GM18858 (cell line): ENCODE data around the gene LGR4.
"Not testable (repeated sequence)": the region's sequence is repeated elsewhere in the genome, so short reads cannot be mapped to it uniquely, and the experiment has no call there.

Source experiments
- ATAC-seq: cut with Tn5 transposase; IDR thresholded peaks from one replicate; pipeline ENCODE4 v1.9.1; 2021; ENCODE audit not compliant: unreplicated experiment

LGR4 gene

DNA sequence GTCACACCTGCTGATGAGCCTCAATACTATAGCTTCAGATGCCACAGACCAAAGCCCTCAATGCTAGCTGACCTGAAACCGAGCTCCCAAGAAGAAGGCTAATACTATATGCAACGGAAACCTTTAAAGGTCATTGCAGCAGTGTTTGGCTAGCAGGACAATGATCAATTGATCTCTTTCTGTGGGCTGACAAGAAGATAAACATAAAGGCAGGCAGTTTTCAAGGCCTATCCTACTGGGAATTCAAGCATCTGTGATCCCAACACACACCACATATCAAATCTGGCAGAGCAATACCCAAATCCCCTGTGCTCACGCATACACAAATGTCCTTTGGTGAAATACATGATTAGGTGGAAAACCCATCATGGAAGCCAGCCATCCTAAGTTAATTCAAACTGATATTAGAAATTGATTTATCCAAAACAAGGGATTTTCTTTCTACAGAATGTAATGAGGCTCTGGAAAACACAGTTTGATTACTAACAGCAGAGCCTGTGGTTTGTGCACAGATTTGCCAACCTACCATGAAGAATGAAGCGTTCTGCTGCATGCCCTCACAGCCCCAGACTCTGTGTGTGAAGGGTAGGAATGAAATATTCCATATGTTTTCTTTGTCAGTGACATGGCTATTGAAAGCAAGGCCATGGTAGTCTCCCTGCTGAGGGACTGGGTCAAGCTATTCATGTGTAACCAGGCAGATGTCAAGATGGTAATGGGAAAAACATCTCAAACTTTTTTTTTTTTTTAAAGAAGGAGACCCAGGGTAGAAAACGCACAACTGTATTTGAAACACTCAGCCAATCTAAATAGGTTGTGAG is 12.2 kb downstream of the LGR4 start:
- ATAC-seq, result no peak

DNA sequence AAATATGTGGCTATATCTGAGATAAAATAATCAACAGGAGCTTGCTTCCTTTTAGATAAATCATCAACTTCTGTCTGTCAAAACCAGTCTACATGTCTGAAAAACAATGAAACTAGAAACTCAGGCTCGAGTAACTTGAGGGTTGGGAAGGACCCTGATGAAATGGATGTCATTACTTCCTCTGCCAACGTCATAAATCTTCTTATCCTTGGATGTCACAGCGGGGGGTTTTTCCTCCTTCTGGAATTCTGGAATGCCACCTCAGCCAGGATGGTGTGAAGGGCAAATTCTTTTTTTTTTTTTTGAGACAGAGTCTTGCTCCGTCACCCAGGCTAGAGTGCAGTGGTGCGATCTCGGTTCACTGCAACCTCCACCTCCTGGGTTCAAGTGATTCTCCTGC is 13.4 kb downstream of the LGR4 start:
- no peak for ATAC-seq

DNA sequence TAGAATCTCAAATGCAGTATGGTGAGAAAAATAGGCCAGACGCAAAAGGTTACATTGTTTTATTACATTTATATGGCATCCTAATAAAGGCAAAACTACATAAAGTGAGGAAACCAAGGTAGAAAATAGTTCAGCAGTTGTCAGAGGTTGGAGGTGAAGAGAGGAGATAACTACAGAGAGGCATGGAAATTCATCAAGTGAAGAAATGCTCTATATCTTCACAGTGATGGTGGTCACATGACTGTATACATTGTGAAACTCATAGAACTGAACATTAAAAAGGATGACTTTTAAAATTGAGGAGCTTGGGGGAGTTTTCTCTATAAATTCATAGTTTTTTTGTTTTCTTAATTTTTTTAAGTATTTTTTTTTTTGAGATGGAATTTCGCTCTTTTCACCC is 14.4 kb downstream of the LGR4 start:
- no peak for ATAC-seq

DNA sequence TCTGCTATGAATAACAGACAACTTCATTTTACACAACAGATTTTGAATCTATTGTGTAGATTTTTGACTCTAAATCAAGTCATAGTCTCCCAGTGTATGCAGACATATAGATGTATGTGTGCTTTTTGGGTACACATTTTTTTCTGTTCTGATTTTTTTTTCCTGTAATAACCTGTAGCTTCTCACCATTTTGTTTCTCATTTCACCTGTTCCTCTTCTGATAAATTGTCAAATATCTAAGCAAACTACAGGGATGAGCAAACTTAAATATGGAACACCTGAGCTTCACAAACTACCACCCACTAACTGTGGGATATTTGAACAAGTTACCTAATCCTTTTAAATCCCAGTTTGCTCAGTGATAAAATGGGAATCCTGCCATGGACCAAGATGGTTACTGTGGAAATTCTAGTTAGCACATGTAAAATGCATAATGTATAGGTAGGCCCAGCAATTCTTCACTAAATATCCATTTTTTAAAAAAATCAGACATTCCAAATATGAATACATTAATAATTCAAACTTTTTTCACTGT is 15.7 kb downstream of the LGR4 start:
- ATAC-seq, result no peak

DNA sequence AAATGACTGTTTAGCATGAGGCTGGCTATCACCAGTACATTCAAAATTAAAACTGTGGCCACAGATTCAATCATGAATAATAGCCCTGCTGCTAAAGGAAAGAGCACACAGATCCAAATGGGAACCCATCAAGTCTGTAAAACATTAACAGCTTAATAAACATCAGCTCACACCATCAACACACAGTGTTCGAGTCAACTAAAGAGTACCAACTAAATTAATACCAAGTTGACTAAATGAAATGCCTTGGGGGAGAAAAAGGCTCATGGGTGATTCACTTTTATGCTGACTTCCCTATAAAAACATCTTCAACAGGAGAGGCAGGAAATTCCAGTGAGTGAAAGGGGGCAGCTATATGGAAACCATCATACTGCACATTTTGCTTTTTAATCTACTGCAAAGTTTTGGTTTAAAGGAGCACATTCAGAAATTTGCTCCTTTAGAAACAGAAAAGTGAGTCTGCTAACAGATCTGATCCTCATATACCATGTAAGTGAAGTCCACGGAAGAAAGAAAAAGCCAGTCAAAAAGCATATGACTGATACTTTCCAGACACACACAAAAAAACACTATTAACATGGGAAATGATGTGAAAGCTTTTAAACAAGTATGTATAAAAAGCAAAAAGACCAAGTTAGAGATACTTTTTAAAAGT is 16.3 kb downstream of the LGR4 start:
- ATAC-seq, result no peak

DNA sequence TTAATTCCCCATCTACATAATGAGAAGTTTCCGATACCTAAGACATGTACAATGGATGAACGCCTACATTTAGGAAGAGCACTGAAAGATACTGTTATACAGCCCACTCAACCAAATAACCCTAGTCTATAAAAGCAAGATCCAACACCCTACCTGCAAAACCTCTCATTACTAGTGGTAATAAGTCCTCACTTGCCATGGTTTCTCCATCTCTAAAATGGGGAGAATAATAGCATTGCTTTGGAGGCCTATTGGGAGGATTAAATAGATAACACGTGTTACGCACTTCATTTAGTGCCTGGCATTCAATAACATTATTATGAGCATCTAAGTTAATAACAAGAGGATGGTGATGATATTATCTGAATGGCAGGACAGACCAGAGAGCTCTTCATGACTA is 16.9 kb downstream of the LGR4 start:
- no peak for ATAC-seq

DNA sequence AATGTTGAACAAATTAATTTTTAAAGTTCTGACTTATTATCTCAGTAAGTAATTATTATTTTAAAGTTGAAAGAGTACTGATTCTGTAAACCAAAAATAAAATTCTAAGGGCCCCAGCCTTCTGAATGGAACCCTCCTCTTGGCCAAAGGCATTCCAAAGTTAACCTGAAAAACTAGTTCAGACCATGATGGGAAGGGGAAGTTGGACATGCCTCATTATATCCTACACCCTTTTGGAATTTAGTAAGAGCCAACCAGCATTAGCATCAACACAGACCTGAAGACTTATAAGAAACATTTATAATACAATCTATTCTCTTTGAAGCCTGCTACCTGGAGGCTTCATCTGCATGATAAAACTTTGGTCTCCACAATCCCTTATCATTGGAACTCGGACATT is 18.9 kb downstream of the LGR4 start:
- no peak for ATAC-seq

DNA sequence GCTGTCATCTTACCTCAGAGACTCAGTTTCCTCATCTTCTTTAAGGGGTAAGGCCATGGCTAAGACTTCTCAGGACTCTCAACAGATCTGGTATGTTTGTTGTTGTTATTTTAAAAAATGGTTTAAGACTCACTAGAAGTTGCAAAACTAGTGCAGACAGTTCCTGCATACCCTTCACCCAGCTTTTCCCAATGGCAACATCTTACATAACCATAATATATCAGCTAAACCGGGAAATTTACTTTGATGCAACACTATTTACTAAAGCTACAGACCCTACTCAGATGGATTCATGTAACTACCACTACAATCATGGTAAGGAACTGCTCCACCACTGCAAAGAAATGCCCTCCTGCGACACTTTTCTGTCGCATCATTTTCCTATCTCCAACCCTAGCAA is 20.4 kb downstream of the LGR4 start:
- ATAC-seq, result no peak

DNA sequence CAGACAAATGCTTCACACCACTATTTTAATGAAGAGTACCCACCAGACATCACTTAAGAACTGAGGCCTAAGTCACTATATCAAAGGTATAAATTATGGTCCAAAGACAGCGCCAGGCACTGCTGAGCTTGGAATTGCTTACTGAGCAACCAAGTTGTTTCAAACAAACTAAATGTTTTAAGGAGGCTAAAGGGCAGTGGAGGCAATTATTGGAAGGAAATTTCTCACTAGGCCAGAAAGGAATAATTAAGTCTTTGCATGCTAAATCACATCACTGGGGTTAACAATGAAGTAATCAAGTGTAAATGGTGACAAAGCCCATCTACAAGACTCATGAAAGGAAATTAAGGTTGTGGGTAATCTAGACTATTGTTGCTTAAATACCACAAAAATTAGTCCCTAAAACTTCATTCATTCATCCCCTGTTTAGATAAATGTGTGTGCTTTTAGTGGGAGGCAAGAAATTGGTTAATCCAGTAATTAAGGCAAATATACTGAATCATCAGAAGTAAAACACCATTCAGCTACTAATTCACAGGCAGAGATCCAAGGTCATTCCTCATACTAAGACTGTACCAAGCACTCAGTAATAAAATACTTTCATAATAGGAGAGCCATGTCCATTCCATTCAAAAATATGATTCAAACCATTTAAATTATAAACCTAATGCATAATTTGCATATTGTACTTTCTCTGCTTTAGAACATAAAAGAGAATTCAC is 21.2 kb downstream of the LGR4 start:
- no peak for ATAC-seq

DNA sequence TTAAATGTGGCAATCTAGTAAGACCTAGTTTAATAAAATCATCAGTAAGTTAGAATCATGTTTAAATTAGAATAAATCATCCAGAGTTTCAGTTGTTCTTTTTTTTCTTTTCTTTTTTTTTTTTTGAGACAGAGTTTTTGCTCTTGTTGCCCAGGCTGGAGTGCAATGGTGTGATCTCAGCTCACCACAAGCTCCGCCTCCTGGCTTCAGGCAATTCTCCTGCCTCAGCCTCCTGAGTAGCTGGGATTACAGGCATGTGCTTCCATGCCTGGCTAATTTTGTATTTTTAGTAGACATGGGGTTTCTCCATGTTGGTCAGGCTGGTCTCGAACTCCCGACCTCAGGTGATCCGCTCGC is 24.4 kb downstream of the LGR4 start:
- not testable (repeated sequence) for ATAC-seq

DNA sequence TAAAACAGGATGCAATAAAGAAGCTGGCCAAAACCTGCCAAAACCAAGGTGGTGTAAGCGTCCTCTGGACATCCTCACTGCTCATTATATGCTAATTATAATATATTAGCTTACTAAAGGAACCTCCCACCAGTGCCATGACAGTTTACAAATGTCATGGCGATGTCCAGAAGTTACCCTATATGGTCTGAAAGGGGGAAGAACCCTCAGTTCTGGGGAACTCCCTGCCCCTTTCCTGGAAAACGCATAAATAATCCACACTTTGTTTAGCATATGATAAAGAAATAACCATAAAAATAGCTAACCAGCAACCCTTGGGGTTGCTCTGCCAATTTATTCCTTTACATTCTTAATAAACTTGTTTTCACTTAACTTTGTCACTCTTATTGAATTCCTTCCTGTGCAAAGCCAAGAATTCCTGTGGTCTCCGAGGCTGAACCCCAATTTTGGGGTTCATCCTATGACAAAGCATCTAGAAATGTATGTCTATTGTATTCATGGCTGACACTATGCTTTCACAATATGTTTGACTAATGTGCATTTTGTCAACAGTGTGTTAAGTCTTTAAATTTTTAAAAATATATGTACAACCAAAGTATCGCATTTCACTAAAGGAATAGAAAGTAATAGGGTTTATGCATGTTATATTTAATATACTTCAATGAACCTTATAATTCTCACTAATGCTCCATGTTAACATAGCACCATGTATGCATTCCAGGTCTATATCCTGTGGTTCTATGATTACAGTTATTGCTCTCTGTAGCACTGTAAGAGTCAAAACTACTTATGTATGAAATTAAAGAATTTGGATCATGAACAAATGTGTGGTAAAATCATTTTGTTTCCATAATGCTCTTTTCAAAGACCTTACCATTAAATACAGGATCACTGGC is 25.1 kb downstream of the LGR4 start:
- ATAC-seq, result no peak

DNA sequence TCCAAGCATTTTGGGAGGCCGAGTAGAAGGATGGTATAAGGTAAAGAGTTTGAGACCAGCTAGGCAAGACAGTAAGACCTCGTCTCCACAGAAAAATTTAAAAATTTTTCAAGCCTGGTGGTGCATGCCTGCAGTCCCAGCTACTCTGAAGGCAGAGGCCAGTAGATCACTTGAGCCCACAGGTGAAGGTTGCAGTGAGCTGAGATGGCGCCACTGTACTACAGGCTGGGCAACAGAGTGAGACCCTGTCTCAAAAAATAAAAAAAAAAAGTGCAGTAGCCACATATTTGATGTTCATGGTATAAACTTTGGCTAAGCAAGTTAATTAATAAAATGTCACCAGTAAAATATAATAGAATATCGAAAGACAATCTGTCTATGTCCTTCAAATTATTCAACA is 27.0 kb downstream of the LGR4 start:
- no peak for ATAC-seq

DNA sequence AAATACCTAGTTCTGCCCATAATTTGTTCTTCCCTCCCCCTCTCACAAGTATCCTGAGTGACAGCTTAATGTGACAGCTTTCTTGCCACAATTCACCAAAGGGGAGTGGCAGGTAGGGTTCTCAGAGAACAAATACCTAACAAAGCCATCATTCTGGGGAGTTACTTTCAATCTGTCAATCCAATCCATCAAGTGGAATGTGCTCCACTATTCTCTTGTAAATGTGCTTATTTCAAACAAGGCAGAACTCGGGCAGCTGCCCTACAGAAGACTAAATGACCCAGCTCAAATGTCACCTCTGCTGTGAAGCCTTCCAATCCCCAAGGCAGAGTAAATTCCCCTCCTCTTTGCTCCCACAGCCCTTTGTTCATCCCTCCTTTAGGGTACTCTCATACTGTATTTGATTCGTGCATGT is 27.8 kb downstream of the LGR4 start:
- ATAC-seq, result no peak

DNA sequence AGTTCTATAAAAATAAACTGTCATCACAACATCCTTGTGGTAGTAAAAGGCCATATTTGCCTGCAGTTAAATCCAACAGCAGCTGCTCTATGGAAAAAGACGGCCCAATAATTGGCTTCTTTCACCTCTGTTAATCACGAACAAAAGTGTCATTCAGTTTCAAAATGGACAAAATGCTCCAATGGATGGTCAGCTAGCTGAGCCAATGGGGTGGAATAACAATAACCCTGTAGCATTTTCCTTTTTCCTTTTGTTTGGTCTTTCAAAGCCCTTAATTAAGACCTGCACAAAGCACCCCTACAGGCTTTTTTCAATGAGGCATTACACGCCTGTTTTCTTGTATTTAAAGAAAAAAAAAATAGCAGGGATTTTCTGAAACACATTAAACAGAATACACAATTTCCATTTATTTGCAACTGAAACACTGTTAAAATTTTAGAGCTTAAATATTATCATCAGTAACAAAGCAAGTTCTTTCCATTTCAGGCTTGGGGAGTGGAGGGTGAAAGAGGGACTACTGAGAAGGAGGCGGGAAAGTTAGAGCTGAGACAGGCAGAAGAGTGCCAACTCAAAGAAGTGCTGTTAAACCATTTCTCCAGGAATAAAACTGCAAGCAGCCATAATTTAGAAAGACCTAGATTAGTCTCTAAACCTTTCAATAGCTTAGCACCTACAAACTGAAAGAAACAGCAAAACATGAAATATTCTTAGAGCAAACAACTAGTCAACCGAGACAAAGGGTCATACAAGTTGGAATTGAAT is 28.7 kb downstream of the LGR4 start:
- no peak for ATAC-seq

DNA sequence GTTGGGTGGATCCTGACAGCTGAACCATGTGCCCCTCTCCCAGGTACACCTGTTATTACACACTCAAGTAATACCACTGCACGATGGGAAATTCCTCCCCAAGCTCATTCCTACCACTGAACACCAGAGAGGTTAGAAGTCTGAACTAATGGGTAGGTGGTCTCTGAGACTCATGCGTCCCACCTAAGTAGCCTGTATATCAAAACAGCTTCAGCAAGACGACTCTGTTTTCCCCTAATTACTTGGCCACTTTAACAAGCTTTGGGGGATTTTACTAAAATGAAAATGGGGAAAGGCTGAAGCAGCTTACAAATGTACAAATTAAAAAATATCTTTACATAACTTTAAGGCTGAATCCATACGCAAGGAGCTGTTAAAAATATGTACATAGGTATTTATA is 29.4 kb downstream of the LGR4 start:
- ATAC-seq, result no peak

DNA sequence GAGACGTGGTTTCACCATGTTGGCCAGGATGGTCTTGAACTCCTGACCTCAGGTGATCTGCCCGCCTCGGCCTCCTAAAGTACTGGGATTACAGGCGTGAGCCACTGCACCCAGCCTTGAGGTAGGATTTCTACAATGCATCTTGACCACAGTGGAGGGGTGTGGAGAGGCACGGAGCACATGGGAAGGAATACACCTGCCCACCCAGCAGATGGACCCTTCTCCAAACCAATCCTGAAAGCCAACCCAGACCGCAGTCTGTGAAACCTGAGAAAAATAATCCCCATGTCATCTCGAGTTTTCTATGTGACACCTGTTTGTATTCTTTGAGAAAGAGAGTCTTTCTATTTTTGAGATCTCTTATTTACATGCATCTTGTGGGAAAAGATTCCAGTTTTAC is 32.5 kb downstream of the LGR4 start:
- no peak for ATAC-seq

DNA sequence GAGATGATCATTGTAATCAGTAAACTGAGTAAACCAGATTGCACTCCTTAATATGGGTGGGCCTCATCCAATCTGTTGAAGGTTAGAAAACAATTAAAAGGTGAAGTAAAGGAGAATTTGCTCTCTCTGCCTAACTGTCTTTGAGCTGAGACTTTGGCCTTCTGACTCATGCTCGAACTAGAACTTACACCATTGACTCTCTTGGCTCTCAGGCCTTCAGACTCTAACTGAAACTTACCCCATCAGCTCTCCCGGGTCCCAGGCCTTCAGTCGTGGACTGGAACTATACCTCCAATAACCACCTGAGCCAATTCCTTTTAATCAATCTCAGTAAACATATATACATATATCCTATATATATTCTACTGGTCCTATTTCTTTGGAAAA is 34.0 kb downstream of the LGR4 start:
- no peak for ATAC-seq

DNA sequence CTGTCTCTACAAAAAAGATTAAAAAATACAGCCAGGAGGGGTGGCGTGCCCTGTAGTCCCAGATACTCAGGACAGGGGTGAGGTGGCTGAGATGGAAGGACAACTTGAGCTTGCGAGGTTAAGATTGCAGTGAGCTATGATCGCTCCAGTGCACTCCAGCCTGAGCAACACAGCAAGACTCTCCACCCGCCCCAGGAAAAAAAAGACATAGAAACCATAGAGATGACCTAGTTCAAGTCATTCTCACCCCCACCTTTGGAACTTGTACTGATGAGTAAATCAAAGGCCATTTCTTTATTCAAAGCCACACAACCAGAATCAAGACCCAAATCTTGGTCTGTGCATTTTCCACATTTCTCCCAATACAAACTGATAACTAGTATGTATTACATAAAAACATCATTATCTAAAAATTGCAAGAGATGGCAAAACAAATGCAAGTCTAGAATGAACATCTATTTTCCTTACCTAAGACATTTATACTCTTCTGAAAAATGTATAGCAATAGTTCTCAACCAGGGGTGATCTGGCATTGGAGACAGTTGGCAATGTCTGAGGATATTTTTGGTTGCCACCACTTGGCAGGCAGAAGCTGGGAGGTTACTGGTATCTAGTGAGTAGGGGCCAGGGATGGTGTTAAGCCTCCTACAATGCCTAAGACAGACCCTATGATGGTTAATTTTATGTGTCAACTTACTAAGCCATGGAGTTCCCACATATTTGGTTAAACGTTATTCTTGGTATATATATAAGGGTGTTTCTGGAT is 34.6 kb downstream of the LGR4 start:
- no peak for ATAC-seq

DNA sequence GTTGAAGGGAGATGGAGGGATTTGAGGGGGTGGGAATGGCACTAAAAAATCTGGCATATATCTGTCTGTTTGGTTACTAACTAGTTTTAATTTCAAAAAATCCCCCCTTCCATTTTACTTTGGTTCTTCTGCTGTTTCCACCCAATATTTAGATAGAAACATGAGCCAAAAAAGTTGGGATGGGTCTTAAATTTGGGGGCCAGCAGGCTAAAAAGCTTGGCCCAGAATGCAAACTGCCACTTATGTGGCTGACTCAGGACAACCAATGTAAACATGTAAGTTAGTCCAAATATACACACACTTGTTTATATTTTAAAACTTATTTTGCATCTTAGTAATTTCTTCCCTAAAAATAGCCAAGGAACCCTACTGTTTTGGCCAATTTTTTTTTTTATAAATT is 35.7 kb downstream of the LGR4 start:
- ATAC-seq, result no peak
